NCI-H1092 treated with DMSO at 0.1 percent for 48 hours (cell line): ENCODE results near the gene ABCC12.
A peak's percentile ranks its signal among the peaks of the same experiment; 100 is the strongest.

Experiments
- DNase-seq: peaks from one replicate; lab custom pipeline; 2025; lab: John Stamatoyannopoulos, UW

The ABCC12 gene

GRCh38 chr16:48131201-48131935 lies 24.4 kb downstream of the ABCC12 start:
- no peak for DNase-seq

GRCh38 chr16:48129926-48130325 lies 25.9 kb downstream of the ABCC12 start:
- DNase-seq, result no peak

- DNase-seq, result no peak
These were observed 27.0 kb downstream of the ABCC12 start for GRCh38 chr16:48128769-48129168.

- peak; percentile 88 for DNase-seq
These were observed 28.8 kb downstream of the ABCC12 start for GRCh38 chr16:48126801-48127644.

GRCh38 chr16:48125888-48126287 lies 29.9 kb downstream of the ABCC12 start:
- no peak for DNase-seq

GRCh38 chr16:48124266-48124665 lies 31.5 kb downstream of the ABCC12 start:
- no peak for DNase-seq

GRCh38 chr16:48123104-48123788 lies 32.5 kb downstream of the ABCC12 start:
- DNase-seq, result no peak

GRCh38 chr16:48121276-48121675 lies 34.5 kb downstream of the ABCC12 start:
- DNase-seq, result no peak

- no peak for DNase-seq
These were observed 37.0 kb downstream of the ABCC12 start for GRCh38 chr16:48118841-48119240.

- peak; percentile 65 for DNase-seq
These were observed 38.3 kb downstream of the ABCC12 start for GRCh38 chr16:48117217-48118105.

- DNase-seq, result no peak
These were observed 40.5 kb downstream of the ABCC12 start for GRCh38 chr16:48115299-48115698.

- DNase-seq, result no peak
These were observed 41.4 kb downstream of the ABCC12 start for GRCh38 chr16:48114410-48114809.

GRCh38 chr16:48113471-48113870 lies 42.3 kb downstream of the ABCC12 start:
- no peak for DNase-seq

- DNase-seq, result no peak
These were observed 42.8 kb downstream of the ABCC12 start for GRCh38 chr16:48113001-48113400.

GRCh38 chr16:48112600-48112999 lies 43.2 kb downstream of the ABCC12 start:
- DNase-seq, result no peak

GRCh38 chr16:48110982-48111381 lies 44.8 kb downstream of the ABCC12 start:
- no peak for DNase-seq

- no peak for DNase-seq
These were observed 45.8 kb downstream of the ABCC12 start for GRCh38 chr16:48110000-48110399.

- DNase-seq, result no peak
These were observed 46.3 kb downstream of the ABCC12 start for GRCh38 chr16:48109475-48109874.

GRCh38 chr16:48106446-48106845 lies 49.3 kb downstream of the ABCC12 start:
- no peak for DNase-seq
